Endothelial cell of umbilical vein (primary cell): ENCODE results near the gene TCF15. TPM values are rescaled to one million over a fixed set of nuclear protein-coding genes. Genes with fewer than 3 reads are reported as not detected.

Source experiments
- BruUV-seq: library from RNA; stranded (reverse); fragments of 400-500 nt; replicated peaks from 2 replicates; lab custom pipeline; 2021; lab: Mats Ljungman, UMichigan
- CTCF ChIA-PET: fragments of 300-600, 350-600 bp; sonication (Branson Sonifier 250); formaldehyde crosslinking; loops from one replicate; lab custom pipeline; 2021; ENCODE audit warnings: antibody characterized with exemption, inconsistent platforms; lab: Charles Lee
- POLR2A ChIA-PET: fragments of 300-600, 350-600 bp; sonication (Branson Sonifier 250); formaldehyde crosslinking; loops from one replicate; lab custom pipeline; 2021; ENCODE audit warnings: antibody characterized with exemption, inconsistent platforms; lab: Charles Lee
- DNase-seq: peaks from one replicate; pipeline ENCODE4 v3.0.0-alpha.2; 2011; ENCODE audit warnings: low read depth, low spot score
- FAIRE-seq: peaks from 2 replicates; lab custom pipeline; 2011; peaks lifted over from hg19 to GRCh38; lab: Jason Lieb, UNC
- H2AFZ ChIP-seq: 2 replicates; pipeline ENCODE4 v1.6.0; 2012; ENCODE audit warnings: low read depth, low read length, control low read depth, inconsistent platforms
- H3K27ac ChIP-seq: 2 replicates; pipeline ENCODE4 v1.5.1; 2011; ENCODE audit warnings: low read depth, mild to moderate bottlenecking, control low read depth, low read length, moderate library complexity; ENCODE audit not compliant: insufficient read depth
- H3K27me3 ChIP-seq, 2 experiments: 2 replicates each; pipeline versions ENCODE4 v1.6.0 to v1.6.1; 2011; ENCODE audit warnings: low read length in 2 of 2, mixed read lengths in 1 of 2; ENCODE audit not compliant: control insufficient read depth in 2 of 2, insufficient read depth in 2 of 2
- H3K36me3 ChIP-seq, 2 experiments: 2 replicates in 1 of 2; 3 replicates in 1 of 2; pipeline ENCODE4 v1.5.1; 2011; ENCODE audit warnings: low read length in 2 of 2, mild to moderate bottlenecking in 1 of 2, moderate library complexity in 1 of 2; ENCODE audit not compliant: control insufficient read depth in 2 of 2, insufficient read depth in 2 of 2; ENCODE audit errors: extremely low read depth in 1 of 2
- H3K4me1 ChIP-seq: 3 replicates; pipeline ENCODE4 v1.5.1; 2011; ENCODE audit warnings: mild to moderate bottlenecking, low read length; ENCODE audit not compliant: control insufficient read depth, insufficient read depth; ENCODE audit errors: extremely low read depth
- H3K4me2 ChIP-seq: 2 replicates; pipeline ENCODE4 v1.6.1; 2011; ENCODE audit warnings: low read length, control low read depth, mixed read lengths; ENCODE audit not compliant: insufficient read depth
- H3K4me3 ChIP-seq, 3 experiments: fragments of 200-600 bp in 1 of 3; sonication (generic), shearing (Covaris generic) in 1 of 3; replicated peaks in 1 of 3; 2 replicates each; pipeline ENCODE4 v1.5.1; 2011 to 2016; ENCODE audit warnings: control low read depth in 3 of 3, low read length in 3 of 3, mild to moderate bottlenecking in 2 of 3, inconsistent platforms in 1 of 3, low read depth in 1 of 3, moderate library complexity in 1 of 3; ENCODE audit not compliant: insufficient read depth in 1 of 3
- H3K79me2 ChIP-seq: 2 replicates; pipeline ENCODE4 v1.6.0; 2012; ENCODE audit warnings: low read length, inconsistent platforms; ENCODE audit not compliant: control insufficient read depth, insufficient read depth
- H3K9ac ChIP-seq: replicated peaks from 2 replicates; pipeline ENCODE3; 2011; ENCODE audit warnings: low read length, control low read depth; ENCODE audit not compliant: insufficient read depth; ENCODE audit errors: extremely low read depth
- H3K9me1 ChIP-seq: replicated peaks from 3 replicates; pipeline ENCODE4 v1.6.0; 2011; ENCODE audit warnings: mild to moderate bottlenecking, low read length; ENCODE audit not compliant: control insufficient read depth, insufficient read depth; ENCODE audit errors: extremely low read depth
- H3K9me3 ChIP-seq: replicated peaks from 2 replicates; pipeline ENCODE4 v1.5.1; 2012; ENCODE audit warnings: low read length, inconsistent platforms; ENCODE audit not compliant: control insufficient read depth, insufficient read depth
- H4K20me1 ChIP-seq: replicated peaks from 2 replicates; pipeline ENCODE3; 2011; ENCODE audit warnings: mild to moderate bottlenecking, low read length; ENCODE audit not compliant: control insufficient read depth, insufficient read depth; ENCODE audit errors: extremely low read depth
- CTCF ChIP-seq, 2 donors: IDR thresholded peaks; 1 replicate in 1 of 2; 2 replicates in 1 of 2; pipeline ENCODE4 v1.5.1; 2011; ENCODE audit warnings: low read length in 2 of 2, mild to moderate bottlenecking in 2 of 2, moderate library complexity in 2 of 2, control low read depth in 1 of 2, inconsistent platforms in 1 of 2, low read depth in 1 of 2; ENCODE audit not compliant: insufficient read depth in 1 of 2; ENCODE audit errors: extremely low read depth in 1 of 2
- EZH2 ChIP-seq: IDR thresholded peaks from 2 replicates; pipeline ENCODE4 v1.6.1; 2012; ENCODE audit warnings: borderline replicate concordance, low read depth, mild to moderate bottlenecking, moderate library complexity, low read length, inconsistent platforms; ENCODE audit not compliant: severe bottlenecking
- FOS ChIP-seq: IDR thresholded peaks from 2 replicates; pipeline ENCODE4 v1.6.1; 2011; ENCODE audit warnings: mild to moderate bottlenecking, low read length, moderate library complexity, borderline replicate concordance; ENCODE audit not compliant: insufficient read depth
- GATA2 ChIP-seq: IDR thresholded peaks from 2 replicates; pipeline ENCODE4 v1.7.0; 2011; ENCODE audit warnings: low read depth, mild to moderate bottlenecking, moderate library complexity, mixed read lengths, low read length; ENCODE audit not compliant: insufficient read length, insufficient read depth
- JUN ChIP-seq: IDR thresholded peaks from 2 replicates; pipeline ENCODE4 v1.6.1; 2011; ENCODE audit warnings: borderline replicate concordance, low read depth; ENCODE audit not compliant: insufficient read length, insufficient read depth
- MAX ChIP-seq: IDR thresholded peaks from 2 replicates; pipeline ENCODE4 v1.6.1; 2011; ENCODE audit not compliant: insufficient read depth, insufficient read length
- MYC ChIP-seq: IDR thresholded peaks from one replicate; pipeline ENCODE4 v1.6.1; 2011; ENCODE audit warnings: mild to moderate bottlenecking, low read depth, low read length
- POLR2A ChIP-seq: IDR thresholded peaks from 2 replicates; pipeline ENCODE4 v1.6.1; 2012; ENCODE audit warnings: low read depth, mild to moderate bottlenecking, control low read depth, low read length
- POLR2AphosphoS5 ChIP-seq: IDR thresholded peaks from 2 replicates; pipeline ENCODE4 v1.6.1; 2012; ENCODE audit warnings: low read depth, mild to moderate bottlenecking, control low read depth, low read length, moderate library complexity; ENCODE audit not compliant: insufficient read depth
- dilution Hi-C: fragments of 300-500 bp; cut with MboI; formaldehyde crosslinking; loops from one replicate; pipeline ENCODE4 v1.15.0; 2019; ENCODE audit warnings: low sequenced_read_pairs; ENCODE audit not compliant: extremely low pct_ligation_motif_present
- intact Hi-C: fragments of 100-400 bp; cut with micrococcal nuclease; formaldehyde crosslinking; loops from one replicate; pipeline ENCODE4 v1.10.0; 2022
- polyA plus RNA-seq, 4 experiments: library from polyadenylated mRNA; depleted of rRNA in 3 of 4; stranded (reverse) in 3 of 4; unstranded in 1 of 4; fragments of >200 nt; gene quantifications; 2 replicates each; pipeline versions ENCODE4 v1.2.1 to v1.2.3, GENCODE V29; 2011 to 2012; ENCODE audit warnings: missing spikeins in 1 of 4
- total RNA-seq: library from RNA; stranded (reverse); gene quantifications from 2 replicates; pipeline ENCODE4 v1.2.3, GENCODE V29; 2021

Gene TCF15
- total and polyA plus RNA-seq, 2 donors (not counting 3 experiments of a cell fraction or from before 2014, with no cell fraction given): 0.07 to 1.3 TPM

- BruUV-seq: no TSS peak
- dilution Hi-C loops (no loop called here), intact Hi-C loops (no loop called here)
- Histone ChIP-seq H3K9me3 (no peaks in the 10 kb centered on the region), H3K9ac (no peak overlapping the region), H3K79me2 (peaks cover 18% of the 10 kb centered on the region), H4K20me1 (no peaks in the 10 kb centered on the region), H3K4me2 (no peak overlapping the region), H3K27ac (no peak overlapping the region), H3K27me3 (peaks cover 28 to 32% of the 10 kb centered on the region in 2 experiments), H3K4me3 (no peak overlapping the region), H3K9me1 (no peaks in the 10 kb centered on the region), H2AFZ (no peak overlapping the region), H3K36me3 (no peaks in the 10 kb centered on the region), H3K4me1 (peaks cover 15% of the 10 kb centered on the region)
- TF ChIP-seq POLR2A: no peak
- TF ChIP-seq EZH2: no peak
- no peak for TF ChIP-seq CTCF (IDR thresholded peaks at IDR 0.05; ENCODE audit: extremely low read depth in 1 of 2, insufficient read depth in 1 of 2, low read depth in 1 of 2, low read length in 2 of 2)
- TF ChIP-seq GATA2: no peak
- no peak for TF ChIP-seq POLR2AphosphoS5
- no peak for TF ChIP-seq MYC
- no peak for TF ChIP-seq FOS
- no peak for TF ChIP-seq JUN
- TF ChIP-seq MAX: no peak
- DNase-seq: no peak
- POLR2A ChIA-PET: no interaction called here
- FAIRE-seq: no peak
- CTCF ChIA-PET: interaction anchor here (1.2 to 3.7 kb wide), 4 partner anchors 9 to 79 kb away, joined by 3 to 24 read pairs (median 7); no protein-coding TSS in a partner anchor
Measured at GRCh38 chr20:655726-656624, 45.9 kb upstream of the TCF15 start.
